HEK293 (cell line): ENCODE data around the gene PRTFDC1.

Source experiments
- CTCF ChIA-PET: fragments of 350-600 bp; formaldehyde crosslinking; extraction: SDS; loops from one replicate; lab custom pipeline; 2021; ENCODE audit warnings: antibody characterized with exemption; lab: Yijun Ruan, JAX
- POLR2A ChIA-PET: fragments of 300-600 bp; formaldehyde crosslinking; extraction: SDS; loops from one replicate; lab custom pipeline; 2020; ENCODE audit warnings: antibody characterized with exemption, inconsistent platforms; lab: Yijun Ruan, JAX
- H3K27ac ChIP-seq: fragments of 200-500 bp; sonication (Bioruptor generic); 2 replicates; pipeline ENCODE4 v1.5.1; 2014; ENCODE audit warnings: low read depth, low read length, control low read depth, inconsistent platforms; ENCODE audit errors: extremely low read depth
- H3K36me3 ChIP-seq, 2 experiments: fragments of 200-500 bp in 1 of 2; sonication (Bioruptor generic) in 1 of 2; 1 replicate in 1 of 2; 2 replicates in 1 of 2; pipeline ENCODE4 v1.5.1; 2014 to 2017; ENCODE audit warnings: inconsistent platforms in 2 of 2, low read length in 2 of 2; ENCODE audit not compliant: control insufficient read depth in 2 of 2, insufficient read depth in 1 of 2
- H3K4me1 ChIP-seq: fragments of 200-500 bp; sonication (Bioruptor generic); 2 replicates; pipeline ENCODE4 v1.5.1; 2014; ENCODE audit warnings: mild to moderate bottlenecking, low read length, inconsistent platforms; ENCODE audit not compliant: control insufficient read depth, insufficient read depth
- H3K4me3 ChIP-seq: 2 replicates; pipeline ENCODE4 v1.5.1; 2011; ENCODE audit warnings: low read depth, mild to moderate bottlenecking, control low read depth, low read length, moderate library complexity
- H3K9me3 ChIP-seq: fragments of 200-500 bp; sonication (Bioruptor generic); 2 replicates; pipeline ENCODE4 v1.5.1; 2014; ENCODE audit warnings: low read depth, low read length, inconsistent platforms; ENCODE audit not compliant: control insufficient read depth, insufficient read depth
- GFI1B ChIP-seq: fragments of 450-650 bp; formaldehyde crosslinking; IDR thresholded peaks from 2 replicates; pipeline ENCODE4 v1.5.1; 2016; ENCODE audit warnings: missing biosample characterization, missing genetic modification characterization
- KLF10 ChIP-seq: fragments of 450-650 bp; IDR thresholded peaks from 2 replicates; pipeline ENCODE4 v1.5.1; 2018; ENCODE audit warnings: missing biosample characterization, mild to moderate bottlenecking, missing genetic modification characterization
- KLF8 ChIP-seq: fragments of 450-650 bp; formaldehyde crosslinking; IDR thresholded peaks from 2 replicates; pipeline ENCODE4 v1.5.1; 2016; ENCODE audit warnings: missing biosample characterization, missing genetic modification characterization
- RBAK ChIP-seq: fragments of 450-650 bp; formaldehyde crosslinking; IDR thresholded peaks from 2 replicates; pipeline ENCODE4 v1.5.1; 2016; ENCODE audit warnings: missing biosample characterization, missing genetic modification characterization
- SALL2 ChIP-seq: fragments of 450-650 bp; formaldehyde crosslinking; IDR thresholded peaks from 2 replicates; pipeline ENCODE4 v1.5.0; 2017; ENCODE audit warnings: missing biosample characterization, mild to moderate bottlenecking, missing genetic modification characterization, borderline replicate concordance
- SP2 ChIP-seq: fragments of 450-650 bp; formaldehyde crosslinking; IDR thresholded peaks from 2 replicates; pipeline ENCODE4 v1.5.1; 2016; ENCODE audit warnings: missing biosample characterization, missing genetic modification characterization
- ZBTB1 ChIP-seq: fragments of 450-650 bp; formaldehyde crosslinking; IDR thresholded peaks from 2 replicates; pipeline ENCODE4 v1.5.1; 2016; ENCODE audit warnings: missing biosample characterization, missing genetic modification characterization
- ZBTB7A ChIP-seq: fragments of 450-650 bp; formaldehyde crosslinking; IDR thresholded peaks from 2 replicates; pipeline ENCODE4 v1.5.1; 2016; ENCODE audit warnings: low read depth, missing biosample characterization, missing genetic modification characterization
- ZFHX2 ChIP-seq: fragments of 450-650 bp; formaldehyde crosslinking; conservative IDR thresholded peaks from 2 replicates; pipeline ENCODE4 v1.5.1; 2016; ENCODE audit warnings: missing biosample characterization, missing genetic modification characterization
- ZNF169 ChIP-seq: fragments of 450-650 bp; formaldehyde crosslinking; IDR thresholded peaks from 2 replicates; pipeline ENCODE4 v1.5.1; 2016; ENCODE audit warnings: missing biosample characterization, missing genetic modification characterization
- ZNF175 ChIP-seq: fragments of 450-650 bp; formaldehyde crosslinking; IDR thresholded peaks from 2 replicates; pipeline ENCODE4 v1.5.1; 2016; ENCODE audit warnings: missing biosample characterization, missing genetic modification characterization
- ZNF23 ChIP-seq: fragments of 450-650 bp; formaldehyde crosslinking; IDR thresholded peaks from 2 replicates; pipeline ENCODE4 v1.5.1; 2016; ENCODE audit warnings: missing biosample characterization, missing genetic modification characterization, borderline replicate concordance
- ZNF311 ChIP-seq: fragments of 450-650 bp; formaldehyde crosslinking; IDR thresholded peaks from 2 replicates; pipeline ENCODE4 v1.5.1; 2017; ENCODE audit warnings: missing biosample characterization, missing genetic modification characterization, borderline replicate concordance
- ZNF555 ChIP-seq: fragments of 450-650 bp; formaldehyde crosslinking; conservative IDR thresholded peaks from 2 replicates; pipeline ENCODE4 v1.5.1; 2017; ENCODE audit warnings: missing biosample characterization, mild to moderate bottlenecking, missing genetic modification characterization, inconsistent platforms
- ZNF596 ChIP-seq: fragments of 450-650 bp; IDR thresholded peaks from 2 replicates; pipeline ENCODE4 v1.5.0; 2018; ENCODE audit warnings: missing biosample characterization, mild to moderate bottlenecking, missing genetic modification characterization, moderate library complexity
- ZNF624 ChIP-seq: fragments of 450-650 bp; formaldehyde crosslinking; IDR thresholded peaks from 2 replicates; pipeline ENCODE4 v1.5.1; 2017; ENCODE audit warnings: missing biosample characterization, missing genetic modification characterization
- ZNF654 ChIP-seq: fragments of 450-650 bp; formaldehyde crosslinking; IDR thresholded peaks from 2 replicates; pipeline ENCODE4 v1.5.1; 2016; ENCODE audit warnings: low read depth, missing biosample characterization, missing genetic modification characterization
- ZNF664 ChIP-seq: fragments of 450-650 bp; formaldehyde crosslinking; IDR thresholded peaks from 2 replicates; pipeline ENCODE4 v1.5.1; 2016; ENCODE audit warnings: missing biosample characterization, missing genetic modification characterization
- ZNF670 ChIP-seq: fragments of 450-650 bp; formaldehyde crosslinking; IDR thresholded peaks from 2 replicates; pipeline ENCODE4 v1.5.1; 2016; ENCODE audit warnings: missing biosample characterization, missing genetic modification characterization, low read depth
- ZNF76 ChIP-seq: fragments of 450-650 bp; formaldehyde crosslinking; IDR thresholded peaks from 2 replicates; pipeline ENCODE4; 2016; ENCODE audit warnings: low read depth, missing biosample characterization, missing genetic modification characterization, borderline replicate concordance
- ZNF776 ChIP-seq: fragments of 450-650 bp; formaldehyde crosslinking; IDR thresholded peaks from 2 replicates; pipeline ENCODE4 v1.5.0; 2017; ENCODE audit warnings: missing biosample characterization, missing genetic modification characterization, borderline replicate concordance
- TF ChIP-seq, protein P1 (sequence below): IDR thresholded peaks from 2 replicates; pipeline ENCODE4 v1.6.1; 2011; ENCODE audit warnings: mild to moderate bottlenecking, low read depth, low read length, borderline replicate concordance
- TF ChIP-seq, protein P2 (sequence below): fragments of 450-650 bp; formaldehyde crosslinking; IDR thresholded peaks from 2 replicates; pipeline ENCODE4 v1.5.1; 2016; ENCODE audit warnings: missing biosample characterization, missing genetic modification characterization
- TF ChIP-seq, protein P3 (sequence below): fragments of 450-650 bp; formaldehyde crosslinking; IDR thresholded peaks from 2 replicates; pipeline ENCODE4 v1.5.1; 2016; ENCODE audit warnings: missing biosample characterization, missing genetic modification characterization
- TF ChIP-seq, protein P4 (sequence below): fragments of 450-650 bp; formaldehyde crosslinking; IDR thresholded peaks from 2 replicates; pipeline ENCODE4 v1.5.1; 2016; ENCODE audit warnings: missing biosample characterization, missing genetic modification characterization

The PRTFDC1 gene

DNA sequence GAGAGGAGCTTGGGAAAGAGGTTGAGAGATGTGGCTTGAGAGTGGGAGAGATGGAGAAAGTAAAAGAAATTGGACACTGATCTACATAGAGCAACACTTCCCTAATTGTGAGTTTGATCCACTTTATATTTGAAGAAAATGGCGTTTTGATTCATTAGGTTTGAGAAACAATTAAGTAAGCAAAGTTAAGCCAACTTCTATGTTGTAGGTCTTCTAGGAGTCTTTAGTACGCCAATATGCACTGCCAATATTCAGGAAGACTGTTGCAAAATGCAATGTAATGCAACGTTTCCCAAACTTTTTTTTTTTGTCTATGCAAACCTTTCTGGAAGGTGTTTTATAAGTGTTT, 7.0 kb upstream of the PRTFDC1 start (continued):
- TF ChIP-seq, protein P1, sequence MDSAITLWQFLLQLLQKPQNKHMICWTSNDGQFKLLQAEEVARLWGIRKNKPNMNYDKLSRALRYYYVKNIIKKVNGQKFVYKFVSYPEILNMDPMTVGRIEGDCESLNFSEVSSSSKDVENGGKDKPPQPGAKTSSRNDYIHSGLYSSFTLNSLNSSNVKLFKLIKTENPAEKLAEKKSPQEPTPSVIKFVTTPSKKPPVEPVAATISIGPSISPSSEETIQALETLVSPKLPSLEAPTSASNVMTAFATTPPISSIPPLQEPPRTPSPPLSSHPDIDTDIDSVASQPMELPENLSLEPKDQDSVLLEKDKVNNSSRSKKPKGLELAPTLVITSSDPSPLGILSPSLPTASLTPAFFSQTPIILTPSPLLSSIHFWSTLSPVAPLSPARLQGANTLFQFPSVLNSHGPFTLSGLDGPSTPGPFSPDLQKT, result no peak
- TF ChIP-seq ZNF555 (tag by site-specific recombination), result no peak
- TF ChIP-seq, protein P2, sequence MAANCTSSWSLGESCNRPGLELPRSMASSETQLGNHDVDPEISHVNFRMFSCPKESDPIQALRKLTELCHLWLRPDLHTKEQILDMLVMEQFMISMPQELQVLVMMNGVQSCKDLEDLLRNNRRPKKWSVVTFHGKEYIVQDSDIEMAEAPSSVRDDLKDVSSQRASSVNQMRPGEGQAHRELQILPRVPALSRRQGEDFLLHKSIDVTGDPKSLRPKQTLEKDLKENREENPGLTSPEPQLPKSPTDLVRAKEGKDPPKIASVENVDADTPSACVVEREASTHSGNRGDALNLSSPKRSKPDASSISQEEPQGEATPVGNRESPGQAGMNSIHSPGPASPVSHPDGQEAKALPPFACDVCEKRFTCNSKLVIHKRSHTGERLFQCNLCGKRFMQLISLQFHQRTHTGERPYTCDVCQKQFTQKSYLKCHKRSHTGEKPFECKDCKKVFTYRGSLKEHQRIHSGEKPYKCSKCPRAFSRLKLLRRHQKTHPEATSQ (tag by site-specific recombination), result no peak
- no peak for TF ChIP-seq KLF10
- no peak for TF ChIP-seq ZNF664 (tag by site-specific recombination)
- TF ChIP-seq ZNF596 (tag by site-specific recombination), result no peak
- TF ChIP-seq ZNF776, result no peak
- TF ChIP-seq, all 188 proteins: peak for 0

DNA sequence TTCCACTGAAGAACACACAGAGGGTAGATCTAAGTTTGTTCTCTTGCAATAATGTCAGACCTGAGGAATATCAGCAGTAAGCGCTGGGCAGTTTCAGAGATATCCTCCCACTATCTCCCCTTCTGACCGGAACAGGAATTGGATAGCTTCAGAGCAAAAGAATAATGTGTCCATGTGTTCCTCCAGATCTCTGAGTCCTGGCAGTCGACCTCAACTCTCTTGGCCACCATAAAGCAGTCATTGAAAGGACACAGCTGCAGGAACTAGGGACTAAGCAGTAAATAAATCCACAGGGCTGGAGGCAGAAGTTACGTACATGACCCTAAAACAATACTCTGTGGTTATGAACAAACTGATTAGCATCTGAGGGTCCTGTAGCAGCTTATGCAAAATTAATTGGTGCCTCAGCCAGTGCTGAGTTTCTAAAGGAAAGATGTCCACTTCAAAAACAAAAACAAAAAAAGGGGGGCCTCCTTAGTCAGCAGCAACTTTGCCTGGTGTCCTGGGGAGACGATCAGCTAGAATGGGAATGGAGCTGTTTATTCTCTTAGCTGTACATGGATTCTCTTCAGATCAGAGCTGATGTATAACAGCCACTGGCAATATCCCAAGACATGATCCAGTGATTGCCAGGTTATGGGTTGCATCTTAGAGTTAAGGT, 6.4 kb upstream of the PRTFDC1 start:
- H3K4me3 ChIP-seq, result no peak overlapping the region
- H3K9me3 ChIP-seq, result no peaks in the 10 kb centered on the region
- H3K4me1 ChIP-seq, result no peaks in the 10 kb centered on the region
- H3K36me3 ChIP-seq, result no peaks in the 10 kb centered on the region
- TF ChIP-seq ZNF311 (tag by site-specific recombination) (no peak), ZBTB1 (no peak), ZNF670 (no peak), ZNF169 (tag by site-specific recombination) (no peak), RBAK (no peak), ZNF76 (tag by site-specific recombination) (no peak), SALL2 (tag by site-specific recombination) (no peak), ZBTB7A (no peak), ZFHX2 (no peak), ZNF23 (tag by site-specific recombination) (no peak), ZNF175 (tag by site-specific recombination) (no peak), KLF8 (tag by site-specific recombination) (no peak), SP2 (no peak), ZNF624 (no peak), GFI1B (no peak), ZNF654 (tag by site-specific recombination) (no peak)
- TF ChIP-seq, protein P3, sequence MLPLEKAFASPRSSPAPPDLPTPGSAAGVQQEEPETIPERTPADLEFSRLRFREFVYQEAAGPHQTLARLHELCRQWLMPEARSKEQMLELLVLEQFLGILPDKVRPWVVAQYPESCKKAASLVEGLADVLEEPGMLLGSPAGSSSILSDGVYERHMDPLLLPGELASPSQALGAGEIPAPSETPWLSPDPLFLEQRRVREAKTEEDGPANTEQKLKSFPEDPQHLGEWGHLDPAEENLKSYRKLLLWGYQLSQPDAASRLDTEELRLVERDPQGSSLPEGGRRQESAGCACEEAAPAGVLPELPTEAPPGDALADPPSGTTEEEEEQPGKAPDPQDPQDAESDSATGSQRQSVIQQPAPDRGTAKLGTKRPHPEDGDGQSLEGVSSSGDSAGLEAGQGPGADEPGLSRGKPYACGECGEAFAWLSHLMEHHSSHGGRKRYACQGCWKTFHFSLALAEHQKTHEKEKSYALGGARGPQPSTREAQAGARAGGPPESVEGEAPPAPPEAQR (tag by site-specific recombination), result no peak
- TF ChIP-seq, protein P4, sequence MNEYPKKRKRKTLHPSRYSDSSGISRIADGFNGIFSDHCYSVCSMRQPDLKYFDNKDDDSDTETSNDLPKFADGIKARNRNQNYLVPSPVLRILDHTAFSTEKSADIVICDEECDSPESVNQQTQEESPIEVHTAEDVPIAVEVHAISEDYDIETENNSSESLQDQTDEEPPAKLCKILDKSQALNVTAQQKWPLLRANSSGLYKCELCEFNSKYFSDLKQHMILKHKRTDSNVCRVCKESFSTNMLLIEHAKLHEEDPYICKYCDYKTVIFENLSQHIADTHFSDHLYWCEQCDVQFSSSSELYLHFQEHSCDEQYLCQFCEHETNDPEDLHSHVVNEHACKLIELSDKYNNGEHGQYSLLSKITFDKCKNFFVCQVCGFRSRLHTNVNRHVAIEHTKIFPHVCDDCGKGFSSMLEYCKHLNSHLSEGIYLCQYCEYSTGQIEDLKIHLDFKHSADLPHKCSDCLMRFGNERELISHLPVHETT (tag by site-specific recombination), result no peak
- H3K27ac ChIP-seq, result no peak overlapping the region
- ChIA-PET CTCF (interaction anchor here (0.9 kb wide), 1 partner anchor 268 kb away, joined by 4 read pairs; no protein-coding TSS in a partner anchor), POLR2A (no interaction called here)
